Activated naive CD4-positive, alpha-beta T cell treated with Interleukin-2 at 50 U/mL for 16 hours (primary cell): ENCODE measurements around the gene SLC7A14.
"Not testable (repeated sequence)": the region's sequence is repeated elsewhere in the genome, so short reads cannot be mapped to it uniquely, and the experiment has no call there.

ENCODE experiments used
- DNase-seq: peaks from one replicate; pipeline ENCODE4 v3.0.0-alpha.2; 2020

The SLC7A14 gene

GRCh38 chr3:170589113-170589512 is 3.2 kb upstream of the SLC7A14 start:
- DNase-seq: no peak

GRCh38 chr3:170585008-170585936 is 603 bp downstream of the SLC7A14 start:
- no peak for DNase-seq

GRCh38 chr3:170584585-170585007 is 1.3 kb downstream of the SLC7A14 start:
- DNase-seq: peak; percentile 27

GRCh38 chr3:170579646-170580045 is 6.2 kb downstream of the SLC7A14 start:
- DNase-seq: no peak

GRCh38 chr3:170572665-170573253 is 13.1 kb downstream of the SLC7A14 start:
- DNase-seq: no peak

- DNase-seq: not testable (repeated sequence)
Observed at GRCh38 chr3:170567598-170567997, 18.3 kb downstream of the SLC7A14 start.

GRCh38 chr3:170566413-170566812 is 19.5 kb downstream of the SLC7A14 start:
- no peak for DNase-seq

- no peak for DNase-seq
Observed at GRCh38 chr3:170565495-170565894, 20.4 kb downstream of the SLC7A14 start.

GRCh38 chr3:170564664-170565063 is 21.2 kb downstream of the SLC7A14 start:
- DNase-seq: no peak

GRCh38 chr3:170563712-170564423 is 22.0 kb downstream of the SLC7A14 start:
- DNase-seq: no peak

GRCh38 chr3:170562080-170562479 is 23.8 kb downstream of the SLC7A14 start:
- DNase-seq: no peak

- DNase-seq: no peak
Observed at GRCh38 chr3:170560717-170561382, 25.0 kb downstream of the SLC7A14 start.

- DNase-seq: no peak
Observed at GRCh38 chr3:170560296-170560695, 25.6 kb downstream of the SLC7A14 start.

- DNase-seq: no peak
Observed at GRCh38 chr3:170558427-170558826, 27.4 kb downstream of the SLC7A14 start.

- DNase-seq: no peak
Observed at GRCh38 chr3:170555329-170555728, 30.5 kb downstream of the SLC7A14 start.

GRCh38 chr3:170553788-170554757 is 31.8 kb downstream of the SLC7A14 start:
- DNase-seq: no peak

- DNase-seq: no peak
Observed at GRCh38 chr3:170551252-170551651, 34.6 kb downstream of the SLC7A14 start.

GRCh38 chr3:170542704-170543103 is 43.2 kb downstream of the SLC7A14 start:
- DNase-seq: no peak

- DNase-seq: no peak
Observed at GRCh38 chr3:170539897-170540296, 46.0 kb downstream of the SLC7A14 start.

GRCh38 chr3:170536712-170537111 is 49.2 kb downstream of the SLC7A14 start:
- no peak for DNase-seq

- no peak for DNase-seq
Observed at GRCh38 chr3:170534227-170534626, 51.6 kb downstream of the SLC7A14 start.

- DNase-seq: no peak
Observed at GRCh38 chr3:170532573-170532972, 53.3 kb downstream of the SLC7A14 start.
